Measurements from ENCODE around the gene RYR3.

RYR3 gene

DNA sequence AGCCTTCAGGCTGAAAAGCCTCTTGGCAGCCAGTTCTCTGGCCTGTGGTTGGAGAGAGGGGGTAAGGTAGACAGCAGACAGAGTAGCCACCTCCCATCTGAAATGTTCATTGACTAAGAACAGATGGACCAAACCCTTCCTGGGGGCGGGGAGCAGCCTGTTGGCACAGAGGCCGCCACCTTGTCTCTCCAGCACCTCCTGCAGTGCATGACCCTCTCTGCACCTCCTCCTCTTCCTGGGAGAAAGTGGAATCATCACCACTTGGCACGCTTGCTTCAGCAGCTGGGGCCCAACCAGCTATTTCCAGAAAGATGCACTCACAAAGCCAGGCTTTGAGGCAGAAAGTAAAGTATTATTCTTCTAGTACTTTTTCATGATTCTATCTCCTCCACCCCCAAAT, 344.1 kb downstream of the RYR3 start:
- H3K4me1 ChIP-seq (ENCODE audit: insufficient read depth, low read length, poor library complexity, severe bottlenecking) = peaks cover 30% of the 10 kb centered on the region

DNA sequence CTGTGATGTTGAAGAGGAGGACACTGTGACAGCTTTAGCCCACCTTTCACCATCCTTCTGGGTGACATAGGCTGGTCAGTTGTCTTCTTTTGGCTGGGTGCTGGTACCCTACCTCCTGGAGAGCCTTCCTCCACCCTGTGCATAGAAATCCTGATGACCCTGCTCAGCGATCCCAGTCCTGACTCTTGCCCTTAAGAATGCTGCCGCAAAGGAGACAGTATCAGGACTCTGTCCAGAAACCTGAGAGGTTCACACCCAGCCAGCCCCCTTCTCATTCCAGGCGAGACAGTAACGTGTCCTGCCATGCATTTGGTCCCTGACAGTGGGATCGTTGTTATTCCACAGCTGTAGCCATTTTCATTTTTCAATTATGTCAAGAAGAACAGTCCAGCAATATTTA, 344.7 kb downstream of the RYR3 start:
- Histone ChIP-seq H3K9me3 (ENCODE audit: insufficient read depth, low read depth, low read length) (no peaks in the 10 kb centered on the region), H3K9ac (ENCODE audit: low read depth, low read length, poor library complexity, severe bottlenecking) (no peak overlapping the region), H3K4me2 (ENCODE audit: low read depth, low read length, poor library complexity, severe bottlenecking) (no peak overlapping the region), H3K36me3 (ENCODE audit: insufficient read depth, low read length) (no peaks in the 10 kb centered on the region), H2AFZ (ENCODE audit: low read length) (no peak overlapping the region), H4K20me1 (ENCODE audit: insufficient read depth, low read length, poor library complexity, severe bottlenecking) (no peaks in the 10 kb centered on the region), H3F3A (ENCODE audit: low read depth) (no peaks in the 10 kb centered on the region), H3K9me2 (replicated peaks; ENCODE audit: low read depth, low read length) (no peaks in the 10 kb centered on the region), H3K4me3 (ENCODE audit: low read length, poor library complexity, severe bottlenecking) (no peak overlapping the region), H3K4me1 (ENCODE audit: insufficient read depth, low read length, poor library complexity, severe bottlenecking) (peaks cover 30% of the 10 kb centered on the region), H3K79me2 (ENCODE audit: insufficient read depth, low read length) (no peaks in the 10 kb centered on the region), H3K27me3 (ENCODE audit: insufficient read depth, low read length, poor library complexity, severe bottlenecking) (no peaks in the 10 kb centered on the region)
- TF ChIP-seq EZH2phosphoT487 (IDR thresholded peaks at IDR 0.05; ENCODE audit: borderline replicate concordance) = no peak
- TF ChIP-seq, protein P1, sequence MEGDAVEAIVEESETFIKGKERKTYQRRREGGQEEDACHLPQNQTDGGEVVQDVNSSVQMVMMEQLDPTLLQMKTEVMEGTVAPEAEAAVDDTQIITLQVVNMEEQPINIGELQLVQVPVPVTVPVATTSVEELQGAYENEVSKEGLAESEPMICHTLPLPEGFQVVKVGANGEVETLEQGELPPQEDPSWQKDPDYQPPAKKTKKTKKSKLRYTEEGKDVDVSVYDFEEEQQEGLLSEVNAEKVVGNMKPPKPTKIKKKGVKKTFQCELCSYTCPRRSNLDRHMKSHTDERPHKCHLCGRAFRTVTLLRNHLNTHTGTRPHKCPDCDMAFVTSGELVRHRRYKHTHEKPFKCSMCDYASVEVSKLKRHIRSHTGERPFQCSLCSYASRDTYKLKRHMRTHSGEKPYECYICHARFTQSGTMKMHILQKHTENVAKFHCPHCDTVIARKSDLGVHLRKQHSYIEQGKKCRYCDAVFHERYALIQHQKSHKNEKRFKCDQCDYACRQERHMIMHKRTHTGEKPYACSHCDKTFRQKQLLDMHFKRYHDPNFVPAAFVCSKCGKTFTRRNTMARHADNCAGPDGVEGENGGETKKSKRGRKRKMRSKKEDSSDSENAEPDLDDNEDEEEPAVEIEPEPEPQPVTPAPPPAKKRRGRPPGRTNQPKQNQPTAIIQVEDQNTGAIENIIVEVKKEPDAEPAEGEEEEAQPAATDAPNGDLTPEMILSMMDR (conservative IDR thresholded peaks at IDR 0.05; ENCODE audit: low read length) = no peak

More for the DNA sequence above, 344.1 kb downstream of the RYR3 start:
- Histone ChIP-seq H3K4me2 (ENCODE audit: low read depth, low read length, poor library complexity, severe bottlenecking) (no peak overlapping the region), H3K4me3 (ENCODE audit: low read length, poor library complexity, severe bottlenecking) (no peak overlapping the region), H2AFZ (ENCODE audit: low read length) (no peak overlapping the region), H3K9me2 (replicated peaks; ENCODE audit: low read depth, low read length) (no peaks in the 10 kb centered on the region), H3K9ac (ENCODE audit: low read depth, low read length, poor library complexity, severe bottlenecking) (no peak overlapping the region), H3K79me2 (ENCODE audit: insufficient read depth, low read length) (no peaks in the 10 kb centered on the region), H3K36me3 (ENCODE audit: insufficient read depth, low read length) (no peaks in the 10 kb centered on the region), H3K9me3 (ENCODE audit: insufficient read depth, low read depth, low read length) (no peaks in the 10 kb centered on the region), H4K20me1 (ENCODE audit: insufficient read depth, low read length, poor library complexity, severe bottlenecking) (no peaks in the 10 kb centered on the region), H3F3A (ENCODE audit: low read depth) (no peaks in the 10 kb centered on the region), H3K27me3 (ENCODE audit: insufficient read depth, low read length, poor library complexity, severe bottlenecking) (no peaks in the 10 kb centered on the region)
- no peak for TF ChIP-seq EZH2phosphoT487 (IDR thresholded peaks at IDR 0.05; ENCODE audit: borderline replicate concordance)
- TF ChIP-seq, protein P1 (conservative IDR thresholded peaks at IDR 0.05; ENCODE audit: low read length) = peak; percentile 50

DNA sequence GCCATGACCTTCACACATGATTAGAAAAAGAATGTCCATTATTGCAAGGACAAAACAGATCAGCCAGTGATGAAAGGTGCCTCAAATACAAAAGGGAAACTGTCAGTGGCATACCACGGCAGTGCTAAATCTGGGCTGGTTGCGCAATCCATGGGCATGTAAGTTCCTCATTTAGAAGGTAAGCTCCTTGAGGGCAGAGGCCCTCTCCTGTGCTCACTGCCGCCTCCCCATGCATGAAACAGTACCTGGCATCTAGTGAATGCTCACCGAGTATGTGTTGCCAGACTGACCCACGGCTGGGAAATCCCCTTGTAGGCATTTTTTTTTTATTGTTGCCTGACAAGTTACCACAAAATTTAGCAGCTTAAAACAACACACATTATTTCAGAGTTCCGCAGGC, 345.4 kb downstream of the RYR3 start:
- no peaks in the 10 kb centered on the region for H4K20me1 ChIP-seq (ENCODE audit: insufficient read depth, low read length, poor library complexity, severe bottlenecking)
- no peaks in the 10 kb centered on the region for H3F3A ChIP-seq (ENCODE audit: low read depth)
- no peak overlapping the region for H3K4me2 ChIP-seq (ENCODE audit: low read depth, low read length, poor library complexity, severe bottlenecking)
- no peaks in the 10 kb centered on the region for H3K27me3 ChIP-seq (ENCODE audit: insufficient read depth, low read length, poor library complexity, severe bottlenecking)
- H3K9me3 ChIP-seq (ENCODE audit: insufficient read depth, low read depth, low read length) = no peaks in the 10 kb centered on the region
- no peak overlapping the region for H2AFZ ChIP-seq (ENCODE audit: low read length)
- no peak overlapping the region for H3K9ac ChIP-seq (ENCODE audit: low read depth, low read length, poor library complexity, severe bottlenecking)
- no peak for TF ChIP-seq EZH2phosphoT487 (IDR thresholded peaks at IDR 0.05; ENCODE audit: borderline replicate concordance)
- TF ChIP-seq, protein P1 (conservative IDR thresholded peaks at IDR 0.05; ENCODE audit: low read length) = no peak
- H3K4me3 ChIP-seq (ENCODE audit: low read length, poor library complexity, severe bottlenecking) = no peak overlapping the region
- peaks cover 23% of the 10 kb centered on the region for H3K4me1 ChIP-seq (ENCODE audit: insufficient read depth, low read length, poor library complexity, severe bottlenecking)
- no peaks in the 10 kb centered on the region for H3K79me2 ChIP-seq (ENCODE audit: insufficient read depth, low read length)
- no peaks in the 10 kb centered on the region for H3K9me2 ChIP-seq (replicated peaks; ENCODE audit: low read depth, low read length)
- no peaks in the 10 kb centered on the region for H3K36me3 ChIP-seq (ENCODE audit: insufficient read depth, low read length)
